Large intestine (tissue), 3 donors: ENCODE data around the gene PGAP3. TPM values are rescaled to one million over a fixed set of nuclear protein-coding genes. Genes with fewer than 3 reads are reported as not detected.
A peak's percentile ranks its signal among the peaks of the same experiment; 100 is the strongest.

Experiments used
- DNase-seq, 2 donors: peaks; one replicate each; pipeline versions ENCODE4 v3.0.0 to v3.0.0-alpha.2; 2013
- H3K27ac ChIP-seq: one replicate; pipeline ENCODE4 v1.5.1; 2013; ENCODE audit warnings: low read length
- H3K27me3 ChIP-seq: 2 replicates; pipeline ENCODE4 v1.6.1; 2013; ENCODE audit warnings: low read length; ENCODE audit not compliant: control insufficient read depth, insufficient read depth
- H3K36me3 ChIP-seq: 2 replicates; pipeline ENCODE4 v1.6.1; 2013; ENCODE audit warnings: low read length; ENCODE audit not compliant: control insufficient read depth, insufficient read depth
- H3K4me1 ChIP-seq: one replicate; pipeline ENCODE4 v1.6.1; 2013; ENCODE audit warnings: low read length; ENCODE audit not compliant: control insufficient read depth, insufficient read depth
- H3K4me3 ChIP-seq: one replicate; pipeline ENCODE4 v1.5.1; 2013; ENCODE audit warnings: low read length
- H3K9me3 ChIP-seq: one replicate; pipeline ENCODE4 v1.6.1; 2013; ENCODE audit warnings: mild to moderate bottlenecking, low read depth, low read length, moderate library complexity; ENCODE audit not compliant: control insufficient read depth
- WGBS: methylation state at CpG from one replicate; pipeline ENCODE4 v1.1.5; 2013; ENCODE audit warnings: low lambda C conversion rate; ENCODE audit not compliant: insufficient coverage; 5-methylcytosine and 5-hydroxymethylcytosine counted together
- polyA plus RNA-seq: library from polyadenylated mRNA; unstranded; fragments of 120-200 nt; gene quantifications from one replicate; pipeline ENCODE4 v1.2.1, GENCODE V29; 2013

Gene PGAP3
- polyA plus RNA-seq, 1 donor = 31.8 TPM

GRCh38 chr17:39627047-39627711, 60.7 kb downstream of the PGAP3 start:
- Histone ChIP-seq H3K27ac (peak overlapping the region; percentile 74), H3K36me3 (no peaks in the 10 kb centered on the region), H3K9me3 (no peaks in the 10 kb centered on the region), H3K27me3 (peaks cover 16% of the 10 kb centered on the region), H3K4me3 (peak overlapping the region; percentile 51), H3K4me1 (peaks cover 39% of the 10 kb centered on the region)
- DNase-seq = no peak
- WGBS = no CpG with 5 or more reads among the region's 72 CpGs

- peaks cover 16% of the 10 kb centered on the region for H3K27me3 ChIP-seq
- no peaks in the 10 kb centered on the region for H3K36me3 ChIP-seq
- H3K4me1 ChIP-seq = peaks cover 32% of the 10 kb centered on the region
- peak within 1 kb of the TSS; percentile 51 for H3K4me3 ChIP-seq
- peak within 1 kb of the TSS; percentile 74 for H3K27ac ChIP-seq
- no peak for DNase-seq
- no peaks in the 10 kb centered on the region for H3K9me3 ChIP-seq
- WGBS = no CpG with 5 or more reads among the region's 29 CpGs
Measured at GRCh38 chr17:39626171-39627046, 61.4 kb downstream of the PGAP3 start, which contains the start of gene PPP1R1B. Gene PPP1R1B (plus strand): TSS chr17:39626952. CDS start chr17:39627393, 441 bp downstream.

DNA sequence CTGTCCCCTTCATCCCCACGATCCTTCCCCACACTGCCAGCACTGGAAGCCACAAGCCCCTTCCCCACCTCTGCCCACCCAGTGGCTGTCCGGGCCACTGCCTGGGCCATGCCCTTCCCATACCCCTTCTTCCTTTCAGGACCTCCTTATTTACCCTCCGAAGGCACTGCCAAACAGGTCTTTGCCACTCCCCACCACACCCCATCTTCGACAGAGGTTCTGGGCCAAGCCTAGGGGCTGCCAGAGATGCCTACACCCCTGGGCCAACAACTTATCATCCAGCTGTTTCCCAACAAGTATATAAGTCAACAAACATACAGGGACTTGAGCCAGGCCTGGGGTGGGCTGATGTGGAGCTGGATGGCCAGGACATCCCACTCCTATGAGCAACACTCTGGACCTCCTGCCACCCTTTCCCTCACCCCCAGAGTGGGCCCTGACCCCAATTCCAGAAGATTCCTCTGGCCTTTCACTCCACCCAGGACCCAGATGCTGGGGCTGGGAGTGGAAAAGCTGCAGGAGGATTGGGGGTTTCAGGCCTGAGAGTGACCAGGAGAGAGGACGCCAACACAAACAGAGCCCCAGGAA, 62.6 kb downstream of the PGAP3 start:
- no CpG with 5 or more reads among the region's 5 CpGs for WGBS
- H3K9me3 ChIP-seq = no peaks in the 10 kb centered on the region
- peaks cover 16% of the 10 kb centered on the region for H3K27me3 ChIP-seq
- no peak for DNase-seq
- no peaks in the 10 kb centered on the region for H3K36me3 ChIP-seq
- H3K4me3 ChIP-seq = no peak overlapping the region
- H3K27ac ChIP-seq = no peak overlapping the region
- peaks cover 27% of the 10 kb centered on the region for H3K4me1 ChIP-seq

GRCh38 chr17:39624313-39624712, 63.5 kb downstream of the PGAP3 start:
- Histone ChIP-seq H3K27me3 (peaks cover 16% of the 10 kb centered on the region), H3K4me1 (peaks cover 29% of the 10 kb centered on the region), H3K27ac (no peak overlapping the region), H3K36me3 (no peaks in the 10 kb centered on the region), H3K9me3 (no peaks in the 10 kb centered on the region), H3K4me3 (no peak overlapping the region)
- no peak for DNase-seq
- WGBS = 100% methylated on average over 4 of the region's 8 CpGs

DNA sequence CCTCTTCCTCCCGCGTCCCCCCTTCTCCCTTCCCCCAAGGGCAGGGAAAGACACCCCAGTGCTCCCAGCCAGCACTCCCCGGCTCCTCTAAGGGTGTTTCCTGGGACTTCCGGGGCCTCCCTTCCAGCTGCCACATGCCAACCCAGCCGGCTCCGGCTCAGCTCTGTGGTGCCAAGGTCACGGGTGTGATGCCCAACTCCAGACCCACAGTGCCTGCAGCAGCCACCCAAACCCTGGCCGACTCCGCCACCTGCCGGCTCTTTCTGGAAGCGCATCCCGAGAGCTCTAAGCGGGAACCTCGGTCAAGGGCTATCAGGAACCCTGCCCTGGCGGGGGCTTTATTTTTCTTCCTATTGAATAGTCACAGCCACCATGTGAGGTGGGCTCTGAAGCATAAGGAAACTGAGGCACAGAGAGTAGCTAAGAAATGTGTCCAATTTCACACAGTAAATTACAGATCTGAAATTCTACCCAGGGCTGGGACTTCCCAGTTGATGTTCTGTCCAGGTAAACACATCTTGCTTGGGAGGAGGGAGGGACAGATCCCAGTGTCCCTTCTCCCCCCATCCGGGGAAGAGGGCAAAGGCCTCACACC, 64.4 kb downstream of the PGAP3 start:
- no peak overlapping the region for H3K4me3 ChIP-seq
- no peaks in the 10 kb centered on the region for H3K9me3 ChIP-seq
- peaks cover 20% of the 10 kb centered on the region for H3K4me1 ChIP-seq
- H3K27ac ChIP-seq = no peak overlapping the region
- peak in 1 of 2 donors; percentile 53 for DNase-seq
- WGBS = no CpG with 5 or more reads among the region's 16 CpGs
- no peaks in the 10 kb centered on the region for H3K36me3 ChIP-seq
- H3K27me3 ChIP-seq = peaks cover 16% of the 10 kb centered on the region

- no peaks in the 10 kb centered on the region for H3K9me3 ChIP-seq
- WGBS = 61% methylated on average over 3 of the region's 16 CpGs
- H3K4me1 ChIP-seq = peaks cover 15% of the 10 kb centered on the region
- no peak overlapping the region for H3K4me3 ChIP-seq
- no peak for DNase-seq
- H3K36me3 ChIP-seq = no peaks in the 10 kb centered on the region
- H3K27me3 ChIP-seq = peaks cover 13% of the 10 kb centered on the region
- no peak overlapping the region for H3K27ac ChIP-seq
Measured at GRCh38 chr17:39622380-39623006, 65.4 kb downstream of the PGAP3 start.

GRCh38 chr17:39621523-39622379, 66.1 kb downstream of the PGAP3 start:
- Histone ChIP-seq H3K9me3 (no peaks in the 10 kb centered on the region), H3K27me3 (peaks cover 19% of the 10 kb centered on the region), H3K4me3 (no peak overlapping the region), H3K36me3 (no peaks in the 10 kb centered on the region), H3K27ac (no peak overlapping the region), H3K4me1 (peaks cover 17% of the 10 kb centered on the region)
- WGBS = no CpG with 5 or more reads among the region's 26 CpGs
- peak; percentile 71 to 77 for DNase-seq
